ENCODE measurements around the gene CLK4. TPM values are rescaled to one million over a fixed set of nuclear protein-coding genes. Genes with fewer than 3 reads are reported as not detected.
A peak's percentile ranks its signal among the peaks of the same experiment; 100 is the strongest.

The CLK4 gene
- total RNA-seq, 1 experiment from 2014 or later = 7.3 TPM

DNA sequence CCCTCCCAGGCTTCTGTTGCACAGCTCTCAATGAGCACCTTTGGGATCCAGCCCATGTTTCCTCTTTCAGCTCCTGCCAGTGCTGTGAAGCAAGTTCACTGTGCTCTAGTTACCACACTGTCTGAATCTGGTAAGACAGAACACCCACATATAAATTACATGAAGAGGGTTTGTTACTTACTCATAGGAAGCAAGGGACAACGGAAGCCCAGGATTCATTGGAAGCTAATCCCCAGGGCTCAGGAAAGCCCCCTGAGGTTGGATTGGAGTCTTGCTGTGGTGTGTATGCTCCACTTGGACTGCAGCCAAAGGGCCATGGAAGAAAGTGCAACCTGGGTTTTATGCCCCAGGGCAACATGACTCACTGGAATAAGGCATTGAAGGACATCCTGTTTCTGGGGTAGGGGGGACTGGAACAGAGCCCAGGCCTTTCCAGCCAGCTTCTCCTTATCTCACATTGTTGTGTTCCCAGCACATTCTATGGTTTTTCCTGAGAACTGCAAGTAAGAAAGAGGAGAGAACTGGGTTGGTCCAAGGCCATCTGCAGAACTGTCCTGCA lies 15.6 kb upstream of the CLK4 start:
- peak; percentile 60 for DNase-seq (ENCODE audit: low read depth, low spot score)
- in situ Hi-C loops (cut with HindIII; ENCODE audit: low pct_unique_long_range_greater_than_20kb, low sequenced_read_pairs) = no loop called here

- in situ Hi-C loops (cut with HindIII; ENCODE audit: low pct_unique_long_range_greater_than_20kb, low sequenced_read_pairs) = no loop called here
- no peak for DNase-seq (ENCODE audit: low read depth, low spot score)
These were observed 14.9 kb upstream of the CLK4 start for GRCh38 chr5:178641711-178642110.

DNA sequence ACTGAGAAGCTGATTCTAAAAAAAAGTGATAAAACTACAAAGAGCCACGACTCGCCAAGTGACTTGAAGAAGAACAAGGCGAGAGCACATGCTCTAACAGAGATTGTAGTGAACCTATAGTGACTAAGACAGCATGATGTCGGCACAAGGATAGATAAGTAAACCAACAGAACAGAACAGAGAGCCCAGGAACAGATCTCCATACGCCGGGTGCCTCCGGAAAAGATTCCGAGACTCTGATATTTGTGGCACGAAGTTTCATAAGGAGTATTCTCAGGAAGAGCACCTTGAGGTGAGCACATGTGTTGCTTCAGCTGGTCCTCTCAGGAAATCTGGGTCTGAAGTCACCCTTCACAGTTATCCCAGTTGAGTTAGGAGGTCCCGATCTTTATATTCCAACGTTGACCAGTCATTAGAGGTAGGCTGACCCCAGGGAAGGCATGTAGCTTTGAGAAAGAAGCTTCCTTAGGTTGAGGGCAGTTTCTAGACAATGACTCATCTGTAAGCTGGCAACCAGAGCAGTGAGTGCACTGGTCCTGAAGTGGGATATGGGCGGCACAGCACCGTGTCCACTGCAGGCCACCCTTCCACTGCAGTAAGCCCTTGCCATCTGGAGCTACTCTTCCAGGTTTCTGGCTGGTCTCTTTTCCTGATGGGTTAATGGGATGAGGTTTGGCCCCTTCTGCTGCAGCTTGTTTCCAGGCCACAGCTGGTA lies 13.6 kb upstream of the CLK4 start:
- in situ Hi-C loops (cut with HindIII; ENCODE audit: low pct_unique_long_range_greater_than_20kb, low sequenced_read_pairs) = no loop called here
- DNase-seq (ENCODE audit: low read depth, low spot score) = no peak

DNA sequence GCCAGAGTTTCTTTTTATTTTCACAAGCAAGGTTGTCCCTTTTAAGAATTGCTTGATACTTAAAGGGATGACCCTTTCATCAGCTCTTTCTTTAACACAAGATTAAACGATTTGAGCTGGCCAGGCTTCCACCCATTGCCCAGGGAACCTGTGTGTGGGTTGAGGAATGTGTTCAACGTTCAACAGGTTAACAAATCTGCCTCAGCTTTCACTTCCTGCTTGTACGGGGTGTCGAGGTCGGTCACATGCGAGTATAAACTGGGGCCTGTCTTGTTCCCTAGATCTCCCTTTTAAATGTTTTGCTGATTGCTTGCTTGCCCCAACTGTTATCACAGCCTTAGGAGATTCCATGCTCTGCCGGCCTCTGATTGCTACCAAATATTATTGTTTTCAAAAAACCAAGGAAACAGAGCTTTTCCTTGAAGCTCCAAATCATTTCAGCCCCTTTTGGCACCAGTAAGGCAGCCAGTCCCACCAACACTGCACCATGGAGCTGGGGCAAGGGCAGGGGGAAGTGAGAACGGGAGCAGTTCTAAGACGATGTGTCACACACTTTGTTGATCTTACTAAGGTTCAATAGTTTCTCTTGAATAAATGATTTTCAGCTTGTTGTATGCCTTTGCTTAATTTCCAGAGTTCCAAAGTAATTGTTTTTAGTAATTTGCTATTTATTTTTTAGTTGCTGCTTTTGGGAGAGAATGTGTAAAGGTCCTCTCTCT lies 10.7 kb upstream of the CLK4 start:
- DNase-seq (ENCODE audit: low read depth, low spot score) = no peak
- in situ Hi-C loops (cut with HindIII; ENCODE audit: low pct_unique_long_range_greater_than_20kb, low sequenced_read_pairs) = no loop called here

- in situ Hi-C loops (cut with HindIII; ENCODE audit: low pct_unique_long_range_greater_than_20kb, low sequenced_read_pairs) = no loop called here
- no peak for DNase-seq (ENCODE audit: low read depth, low spot score)
These were observed 5.4 kb upstream of the CLK4 start for GRCh38 chr5:178632285-178632684.

GRCh38 chr5:178630951-178631350 lies 4.1 kb upstream of the CLK4 start:
- in situ Hi-C loops (cut with HindIII; ENCODE audit: low pct_unique_long_range_greater_than_20kb, low sequenced_read_pairs) = no loop called here
- DNase-seq (ENCODE audit: low read depth, low spot score) = no peak

DNA sequence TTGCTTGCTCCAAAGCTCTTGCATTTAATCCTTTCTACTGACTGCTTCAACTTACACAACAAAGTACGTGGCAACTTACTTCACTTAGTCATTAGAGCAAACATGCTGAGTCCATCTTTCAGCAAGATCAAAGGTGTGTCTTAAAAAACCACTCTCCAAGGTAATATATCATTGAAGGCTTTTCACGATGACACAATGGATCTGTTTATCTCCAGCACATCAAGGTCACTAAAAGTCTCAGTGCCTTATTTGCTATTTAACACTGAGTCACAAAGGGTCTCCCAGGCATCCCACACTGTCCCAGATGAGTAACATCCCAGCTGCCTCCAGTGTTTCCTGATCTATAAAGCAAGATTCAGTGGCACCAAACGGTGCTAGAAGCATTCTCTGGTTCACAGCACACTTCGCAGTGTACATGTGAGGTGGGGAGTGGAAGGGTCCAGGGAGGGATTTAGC lies 3.7 kb upstream of the CLK4 start:
- in situ Hi-C loops (cut with HindIII; ENCODE audit: low pct_unique_long_range_greater_than_20kb, low sequenced_read_pairs) = no loop called here
- DNase-seq (ENCODE audit: low read depth, low spot score) = no peak

DNA sequence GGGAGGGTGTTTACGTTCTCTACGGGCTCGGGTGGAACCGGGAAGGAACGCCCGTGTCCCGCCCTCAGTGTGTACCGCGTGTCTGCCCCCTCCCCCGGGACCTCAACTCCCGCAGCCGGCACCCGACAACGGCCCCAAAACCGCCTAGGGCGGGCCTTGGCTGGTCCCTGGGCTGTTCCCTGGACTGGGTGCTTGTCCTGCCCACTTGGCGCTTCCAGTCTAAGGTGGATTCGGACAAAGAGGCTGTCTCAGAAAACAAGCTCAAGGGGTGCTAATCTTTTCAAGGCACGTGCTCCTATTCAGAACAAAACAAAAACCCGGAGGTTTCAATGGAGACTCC lies 379 bp upstream of the CLK4 start:
- DNase-seq (ENCODE audit: low read depth, low spot score) = no peak
- in situ Hi-C loops (cut with HindIII; ENCODE audit: low pct_unique_long_range_greater_than_20kb, low sequenced_read_pairs) = no loop called here

DNA sequence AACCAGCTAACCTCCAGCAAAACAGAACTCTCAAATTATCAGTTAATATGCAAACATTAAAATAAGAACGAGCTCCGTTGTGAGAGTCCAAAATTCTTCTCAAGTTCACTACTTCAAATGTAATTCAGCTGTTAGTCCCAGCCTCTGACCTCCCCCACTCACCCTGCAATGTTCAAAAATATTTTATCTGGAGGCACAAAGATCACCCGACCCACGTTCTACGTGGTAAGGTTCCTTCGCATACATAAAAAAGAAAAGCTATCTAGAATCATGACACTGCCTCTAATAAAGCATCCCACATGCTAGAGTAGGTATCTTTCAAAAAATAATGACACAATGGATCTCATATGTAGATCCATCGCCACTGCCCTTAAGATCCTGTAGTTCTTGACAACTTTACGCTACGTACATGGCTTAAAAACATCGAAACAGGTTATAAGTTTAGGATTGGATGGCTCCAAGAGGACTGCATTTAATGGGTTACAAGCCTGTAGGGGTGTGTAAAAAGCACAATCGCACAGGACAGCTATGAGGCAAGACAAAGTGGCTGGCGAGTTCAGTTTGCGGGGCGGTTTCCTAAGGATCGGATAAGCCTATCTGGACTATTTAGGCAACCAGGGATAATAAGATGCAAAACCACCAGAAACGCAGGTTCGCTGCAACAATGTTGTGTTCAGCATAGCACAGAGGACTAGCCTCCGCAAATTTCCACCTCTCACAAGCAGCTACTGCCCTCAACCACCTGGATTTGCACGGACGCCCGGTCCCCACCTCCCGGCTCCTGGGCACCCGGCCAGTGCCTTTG lies 969 bp downstream of the CLK4 start:
- in situ Hi-C loops (cut with HindIII; ENCODE audit: low pct_unique_long_range_greater_than_20kb, low sequenced_read_pairs) = no loop called here
- DNase-seq (ENCODE audit: low read depth, low spot score) = no peak

DNA sequence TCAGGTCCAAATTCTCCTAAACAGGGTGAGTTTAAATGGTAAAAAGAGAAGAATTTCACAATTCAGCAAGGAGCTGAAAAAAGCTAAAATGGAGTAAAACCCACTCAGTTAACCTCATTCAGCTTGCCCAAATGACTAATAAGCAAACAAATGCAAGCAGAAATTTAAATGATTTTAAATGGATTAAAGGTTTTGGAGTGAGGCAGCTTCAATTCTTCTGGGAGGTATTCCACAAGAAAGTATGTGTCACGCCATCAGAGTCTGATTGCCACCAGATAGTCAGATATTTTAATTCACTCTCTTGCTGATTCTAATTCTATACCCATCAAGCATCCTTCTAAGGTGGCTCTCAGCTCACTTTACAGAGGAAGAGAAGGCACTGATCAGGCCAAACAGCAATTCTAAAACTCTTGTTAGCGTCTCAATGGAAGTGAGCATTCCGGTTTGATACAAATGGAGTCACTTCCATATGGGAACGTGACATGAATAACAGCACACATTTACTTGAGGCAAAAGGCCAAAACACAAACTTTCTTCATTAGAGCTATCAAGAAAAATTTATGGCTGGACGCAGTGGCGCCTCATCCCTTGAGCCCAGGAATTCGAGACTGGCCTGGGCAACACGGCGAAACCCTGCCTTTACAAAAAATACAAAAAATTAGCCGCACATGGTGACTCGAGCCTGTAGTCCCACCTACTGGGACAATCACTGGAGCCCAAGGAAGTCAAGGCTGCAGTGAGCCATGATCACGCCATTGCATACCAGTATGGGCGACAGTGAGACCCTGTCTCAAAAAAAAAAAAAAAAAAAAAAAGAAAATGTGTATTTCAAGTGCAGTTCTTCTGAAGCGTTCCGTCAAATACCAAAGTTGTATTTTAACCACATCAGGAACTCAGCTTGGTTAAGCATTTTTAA lies 2.0 kb downstream of the CLK4 start:
- in situ Hi-C loops (cut with HindIII; ENCODE audit: low pct_unique_long_range_greater_than_20kb, low sequenced_read_pairs) = no loop called here
- DNase-seq (ENCODE audit: low read depth, low spot score) = no peak

DNA sequence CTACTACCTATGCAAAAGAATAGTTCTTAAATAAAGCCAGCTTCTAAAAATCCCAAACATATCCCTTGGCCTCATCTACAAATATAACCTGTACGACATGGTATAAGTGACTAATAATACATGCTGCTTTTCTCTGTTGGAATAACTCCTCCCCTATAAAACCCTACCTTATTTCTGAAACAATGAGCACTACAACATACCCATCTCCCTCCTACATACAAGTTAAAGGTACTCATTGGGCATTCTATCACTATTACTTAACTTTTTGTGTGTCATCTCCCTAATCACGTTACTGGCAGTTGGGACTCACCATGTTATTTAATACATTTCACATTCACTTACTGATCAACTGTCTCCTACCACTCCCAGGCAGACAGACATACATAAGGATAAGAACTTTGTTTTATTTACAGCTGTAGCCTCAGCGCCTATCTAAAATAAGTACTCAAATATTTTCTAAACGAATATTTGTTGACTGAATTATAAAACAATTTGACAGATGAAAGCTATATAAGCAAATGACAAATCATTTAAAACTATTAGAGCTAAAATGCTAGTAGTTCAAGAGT lies 4.1 kb downstream of the CLK4 start:
- in situ Hi-C loops (cut with HindIII; ENCODE audit: low pct_unique_long_range_greater_than_20kb, low sequenced_read_pairs) = no loop called here
- no peak for DNase-seq (ENCODE audit: low read depth, low spot score)

GRCh38 chr5:178619390-178619789 lies 7.5 kb downstream of the CLK4 start:
- in situ Hi-C loops (cut with HindIII; ENCODE audit: low pct_unique_long_range_greater_than_20kb, low sequenced_read_pairs) = no loop called here

DNA sequence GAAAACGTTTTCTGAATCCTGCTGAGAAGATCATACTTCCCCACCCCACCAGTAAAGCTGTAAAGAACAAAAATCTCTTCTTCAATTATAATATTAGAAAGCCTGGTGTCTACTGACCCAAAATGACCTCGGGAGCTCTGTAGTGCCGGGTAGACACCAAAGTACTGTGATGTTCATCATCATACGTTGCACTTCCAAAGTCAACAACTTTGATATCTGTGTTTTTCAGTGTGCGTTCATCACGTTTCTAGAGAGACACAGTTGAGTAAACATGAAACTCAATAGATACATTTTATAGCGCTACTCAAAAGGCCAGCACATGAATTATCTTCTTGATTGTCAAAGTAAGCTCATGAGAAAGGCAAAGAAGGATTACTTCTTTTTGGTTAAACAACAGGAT lies 14.6 kb downstream of the CLK4 start:
- in situ Hi-C loops (cut with HindIII; ENCODE audit: low pct_unique_long_range_greater_than_20kb, low sequenced_read_pairs) = no loop called here

More at GRCh38 chr5:178619390-178619789, 7.5 kb downstream of the CLK4 start:
- DNase-seq (ENCODE audit: low read depth, low spot score) = no peak

DNA sequence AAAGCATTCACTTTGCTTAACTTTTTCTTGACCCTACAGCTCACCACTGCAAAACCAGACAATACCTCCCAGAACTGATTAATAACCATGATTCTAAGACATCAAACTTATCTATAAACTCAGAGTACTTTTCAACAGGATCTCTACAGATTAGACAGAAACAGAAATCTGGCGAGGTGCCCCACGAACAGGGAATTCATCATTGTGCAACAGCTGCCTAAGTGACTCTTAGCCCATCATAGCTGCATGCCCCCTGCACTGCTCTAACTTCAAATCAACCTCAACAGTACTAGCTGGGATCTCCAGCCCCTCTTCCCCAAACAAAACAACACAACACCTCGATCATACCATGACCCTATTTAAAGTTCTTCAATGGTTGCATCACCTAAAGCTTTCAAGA lies 20.6 kb downstream of the CLK4 start:
- DNase-seq (ENCODE audit: low read depth, low spot score) = no peak
- in situ Hi-C loops (cut with HindIII; ENCODE audit: low pct_unique_long_range_greater_than_20kb, low sequenced_read_pairs) = no loop called here

More for the DNA sequence above, 14.6 kb downstream of the CLK4 start:
- no peak for DNase-seq (ENCODE audit: low read depth, low spot score)

DNA sequence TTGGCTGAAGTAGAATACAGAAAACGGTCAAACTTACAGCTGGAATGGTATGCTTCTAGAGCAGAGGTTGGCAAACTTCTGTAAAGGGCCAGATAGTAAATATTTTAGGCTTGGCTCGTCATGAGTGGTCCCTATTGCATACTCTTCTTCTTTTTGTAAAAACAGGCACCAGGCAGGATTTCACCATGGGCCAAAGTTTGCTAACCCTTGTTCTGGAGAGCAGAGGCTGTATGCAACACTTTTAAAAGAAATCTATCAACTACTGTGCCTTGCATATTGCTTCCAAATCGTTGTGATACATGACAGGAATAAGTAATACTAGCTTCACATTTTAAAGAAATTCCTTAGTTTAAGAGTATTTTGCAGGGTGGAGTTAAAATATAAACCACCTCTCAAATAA lies 21.1 kb downstream of the CLK4 start:
- in situ Hi-C loops (cut with HindIII; ENCODE audit: low pct_unique_long_range_greater_than_20kb, low sequenced_read_pairs) = no loop called here

DNA sequence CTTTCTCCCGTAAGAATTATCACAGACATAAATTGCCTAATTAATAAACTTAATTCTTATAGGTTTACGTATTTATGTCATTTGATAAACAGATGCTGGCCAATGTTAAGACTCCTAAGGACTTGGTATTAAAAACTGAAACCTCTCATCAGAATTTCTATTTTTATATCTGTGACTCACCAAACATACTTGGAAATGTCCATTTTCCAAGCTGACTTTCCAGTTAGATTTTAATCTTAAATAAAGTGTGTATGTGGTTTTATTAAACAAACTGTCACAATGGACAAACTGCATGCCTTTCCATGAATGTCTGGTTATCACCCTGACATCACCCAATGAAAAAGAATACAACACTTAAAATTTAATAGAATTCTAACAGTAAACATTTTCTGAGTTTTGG lies 24.1 kb downstream of the CLK4 start:
- in situ Hi-C loops (cut with HindIII; ENCODE audit: low pct_unique_long_range_greater_than_20kb, low sequenced_read_pairs) = no loop called here
- no peak for DNase-seq (ENCODE audit: low read depth, low spot score)

More for the DNA sequence above, 21.1 kb downstream of the CLK4 start:
- DNase-seq (ENCODE audit: low read depth, low spot score) = no peak

DNA sequence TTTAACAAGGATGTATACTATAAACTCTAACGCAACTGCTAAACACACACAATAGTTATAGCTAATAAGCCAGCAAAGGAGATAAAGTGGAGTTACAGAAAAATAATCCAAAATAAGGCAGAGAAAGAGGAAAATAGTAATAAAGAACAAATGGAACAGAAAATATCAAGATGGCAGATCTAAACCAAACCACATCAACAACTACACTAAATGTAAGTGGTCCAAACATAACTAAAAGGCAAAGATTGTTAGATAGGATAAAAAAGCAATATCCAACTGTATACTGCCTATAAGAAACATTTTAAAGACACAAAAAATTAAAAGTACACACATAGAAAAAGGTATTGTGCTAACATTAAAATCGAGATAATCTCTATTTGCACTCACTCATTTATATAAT lies 31.1 kb downstream of the CLK4 start:
- DNase-seq (ENCODE audit: low read depth, low spot score) = no peak
- in situ Hi-C loops (cut with HindIII; ENCODE audit: low pct_unique_long_range_greater_than_20kb, low sequenced_read_pairs) = no loop called here
